Activated CD4-positive, alpha-beta T cell treated with anti-CD3 and anti-CD28 coated beads for 1 hour (primary cell): ENCODE results near the gene MEGF6.
"Not testable (repeated sequence)": the region's sequence is repeated elsewhere in the genome, so short reads cannot be mapped to it uniquely, and the experiment has no call there.

Source experiments
- DNase-seq: peaks from one replicate; pipeline ENCODE4 v3.0.0-alpha.2; 2020

Gene MEGF6

DNA sequence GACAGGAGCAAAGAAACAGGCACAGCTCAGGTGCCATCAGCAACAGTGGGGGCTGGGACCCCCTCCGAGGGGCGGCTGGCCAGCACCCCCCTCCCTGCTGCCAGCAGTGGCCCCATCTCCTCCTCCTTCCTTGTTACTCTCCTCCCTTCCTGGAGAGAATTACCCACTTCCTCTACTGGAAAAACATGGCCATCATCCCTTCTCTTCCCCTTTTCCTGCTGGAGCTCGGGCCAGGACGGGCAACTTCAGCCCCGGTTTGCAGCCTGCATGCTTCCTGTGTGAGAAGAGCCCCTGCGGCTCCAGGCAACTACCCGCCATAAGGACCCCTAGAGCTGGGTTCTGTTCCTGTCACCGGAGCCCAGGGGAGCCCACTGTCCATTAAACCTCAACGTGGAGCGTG is 17.6 kb downstream of the MEGF6 start:
- no peak for DNase-seq

DNA sequence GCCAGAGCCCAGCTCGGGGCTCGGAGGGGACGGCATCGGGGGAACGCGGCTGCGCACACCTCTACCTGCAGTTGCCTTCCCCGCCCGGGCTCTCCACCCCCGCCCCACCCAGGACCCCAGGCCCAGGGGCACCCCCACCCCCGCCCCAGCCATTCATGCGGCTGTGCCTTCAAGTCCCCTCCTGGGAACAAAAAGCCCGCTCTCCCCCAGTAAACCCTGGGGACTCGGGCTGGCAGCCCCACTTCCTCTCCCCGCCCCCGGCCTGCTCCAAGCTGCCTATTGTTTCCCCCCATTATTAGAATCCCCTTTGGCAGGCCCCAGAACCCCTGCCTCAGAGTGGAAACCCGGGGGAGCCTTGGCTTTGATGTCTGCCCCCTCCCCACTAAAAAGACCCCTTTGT is 18.0 kb downstream of the MEGF6 start:
- DNase-seq = no peak

DNA sequence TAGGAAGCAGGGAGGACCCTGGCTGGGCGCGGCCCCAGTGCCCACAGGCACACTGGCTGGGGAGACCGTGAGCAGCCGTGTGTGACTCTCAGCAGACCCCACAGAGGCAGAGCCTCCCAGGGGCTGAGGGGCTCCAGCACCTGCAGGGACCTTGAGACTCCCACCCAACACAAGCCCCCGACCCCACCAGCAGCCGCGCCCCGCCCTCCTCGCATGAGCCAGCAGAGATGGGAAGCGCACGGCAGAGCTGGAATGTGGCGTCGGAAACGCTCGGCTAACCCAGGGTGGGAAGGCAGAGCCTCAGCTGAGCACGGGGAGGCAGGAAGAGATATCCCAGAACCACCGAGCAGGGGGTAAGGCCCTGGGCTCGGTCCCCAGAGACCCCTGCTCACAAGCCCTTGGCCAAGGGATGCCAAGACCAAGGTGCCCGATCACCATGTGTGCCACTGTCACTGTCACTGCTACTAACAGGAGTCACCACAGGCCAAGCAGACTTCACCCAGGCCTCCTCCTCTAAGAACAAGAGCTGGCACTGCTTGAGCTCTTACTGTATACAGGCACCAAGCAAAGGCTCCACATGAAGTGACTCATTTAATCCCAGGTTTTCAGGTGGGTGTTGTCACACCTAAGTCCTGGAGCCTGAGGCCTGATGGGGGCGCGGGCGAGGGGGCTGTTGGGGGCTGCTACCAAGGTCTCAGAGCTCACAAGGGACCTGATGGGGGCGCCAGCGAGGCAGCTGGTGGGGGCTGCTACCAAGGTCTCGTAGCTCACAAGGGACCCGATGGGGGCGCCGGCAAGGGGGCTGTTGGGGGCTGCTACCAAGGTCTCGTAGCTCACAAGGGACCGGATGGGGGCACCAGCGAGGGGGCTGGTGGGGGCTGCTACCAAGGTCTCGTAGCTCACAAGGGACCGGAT is 20.1 kb downstream of the MEGF6 start:
- DNase-seq = no peak

DNA sequence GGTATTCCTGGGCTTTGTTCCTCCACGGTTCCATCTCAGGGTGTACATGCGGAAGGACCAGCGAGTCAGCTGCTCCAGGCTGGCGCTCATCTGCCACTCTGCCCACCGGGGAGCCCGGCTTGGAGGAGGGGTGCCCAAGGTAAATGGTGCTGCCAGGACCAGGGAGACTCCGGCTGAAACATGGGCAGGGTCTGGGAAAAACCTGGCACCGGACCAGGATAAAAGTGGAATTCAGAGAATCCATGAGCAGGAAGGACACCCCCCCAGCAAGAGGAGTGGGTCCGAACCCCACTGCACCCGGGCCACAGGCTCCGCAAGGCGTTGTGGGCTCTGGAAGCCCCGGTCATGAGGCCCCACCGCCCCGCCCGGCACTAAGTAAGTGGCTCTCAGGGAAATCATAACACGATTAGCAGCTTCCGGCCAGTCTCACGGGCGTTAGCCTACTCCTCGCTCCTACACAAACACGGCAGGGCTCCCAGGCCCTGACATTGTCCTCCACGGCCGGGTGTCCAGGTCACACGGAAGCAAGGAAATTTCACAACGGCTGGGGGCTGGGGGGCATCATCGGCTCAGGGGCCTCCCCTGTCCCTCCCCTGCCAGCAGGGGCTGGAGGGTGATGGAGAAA is 21.1 kb downstream of the MEGF6 start:
- no peak for DNase-seq

DNA sequence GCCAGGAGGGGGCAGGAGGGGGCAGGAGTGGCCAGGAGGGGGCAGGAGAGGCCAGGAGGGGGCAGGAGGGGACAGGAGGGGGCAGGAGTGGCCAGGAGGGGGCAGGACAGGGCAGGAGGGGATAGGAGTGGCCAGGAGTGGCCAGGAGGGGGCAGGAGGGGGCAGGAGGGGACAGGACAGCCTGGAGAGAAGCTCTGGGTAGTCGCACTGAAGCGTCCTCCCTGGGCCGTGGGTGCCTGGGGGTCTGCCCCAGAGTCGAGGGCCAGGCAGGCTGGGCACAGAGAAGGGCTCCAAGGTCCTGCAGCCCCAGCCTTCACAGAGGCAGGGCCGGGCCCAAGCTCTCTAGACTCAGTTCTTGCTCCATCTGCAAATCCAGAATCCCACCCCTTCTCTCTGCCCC is 22.9 kb downstream of the MEGF6 start:
- DNase-seq = no peak

DNA sequence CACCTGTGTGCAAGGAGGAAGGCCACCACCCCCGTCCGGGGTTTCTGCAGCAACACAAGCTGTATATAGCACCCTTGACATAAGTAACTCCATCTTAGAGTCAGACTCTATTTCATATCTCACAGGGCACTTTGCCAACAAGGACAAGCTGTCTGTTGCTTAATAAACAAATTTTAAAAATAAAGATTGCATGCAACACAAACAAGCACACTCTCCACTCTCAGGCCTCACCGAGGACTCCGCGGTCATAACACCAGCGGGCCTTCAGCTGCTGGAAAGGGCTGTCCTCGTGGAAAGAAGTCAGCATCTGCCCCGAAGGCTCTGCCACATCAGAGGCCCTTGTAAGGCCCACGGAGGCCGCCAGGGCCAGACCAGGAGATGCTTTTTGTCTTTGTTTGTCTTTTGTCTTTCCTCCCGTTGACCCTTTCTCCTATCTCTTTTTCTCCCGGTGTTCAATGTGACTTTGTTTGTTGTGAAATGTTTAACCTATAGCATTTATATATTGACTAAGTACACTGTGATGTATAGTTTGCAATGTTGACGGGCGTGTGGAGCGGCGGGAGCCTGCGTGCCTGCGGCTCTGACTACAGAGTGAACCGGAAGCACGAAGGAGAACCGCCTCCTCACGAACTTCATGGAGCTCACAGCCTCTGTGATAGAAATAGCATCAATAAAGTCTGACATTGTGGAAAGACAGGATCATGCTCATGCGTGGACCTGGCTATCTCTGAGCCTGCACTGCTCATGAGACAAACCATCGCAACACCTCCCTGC is 24.1 kb downstream of the MEGF6 start:
- no peak for DNase-seq

DNA sequence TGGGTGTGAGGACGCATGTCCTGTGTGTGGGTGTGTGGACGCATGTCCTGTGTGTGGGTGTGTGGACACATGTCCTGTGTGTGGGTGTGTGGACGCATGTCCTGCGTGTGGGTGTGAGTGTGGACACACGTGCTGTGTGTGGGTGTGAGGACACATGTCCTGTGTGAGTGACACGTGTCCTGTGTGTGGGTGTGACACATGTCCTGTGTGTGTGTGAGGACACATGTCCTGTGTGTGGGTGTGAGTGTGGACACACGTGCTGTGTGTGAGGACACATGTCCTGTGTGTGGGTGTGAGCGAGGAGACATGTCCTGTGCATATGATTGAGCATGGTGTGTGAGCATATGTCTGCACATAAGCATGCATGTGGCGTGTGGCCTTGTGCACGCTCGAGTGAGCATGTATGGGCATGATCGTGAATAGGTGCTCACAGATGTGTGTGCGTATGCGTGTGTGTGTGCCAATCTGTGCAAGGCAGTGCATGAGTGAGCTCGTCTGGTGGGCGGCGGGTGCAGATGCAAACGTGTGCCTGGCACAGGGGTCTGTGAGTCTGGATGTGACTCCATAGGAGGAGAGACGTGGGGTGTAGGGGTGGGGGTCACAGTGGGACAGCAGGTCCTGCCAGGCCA is 25.3 kb downstream of the MEGF6 start:
- no peak for DNase-seq

DNA sequence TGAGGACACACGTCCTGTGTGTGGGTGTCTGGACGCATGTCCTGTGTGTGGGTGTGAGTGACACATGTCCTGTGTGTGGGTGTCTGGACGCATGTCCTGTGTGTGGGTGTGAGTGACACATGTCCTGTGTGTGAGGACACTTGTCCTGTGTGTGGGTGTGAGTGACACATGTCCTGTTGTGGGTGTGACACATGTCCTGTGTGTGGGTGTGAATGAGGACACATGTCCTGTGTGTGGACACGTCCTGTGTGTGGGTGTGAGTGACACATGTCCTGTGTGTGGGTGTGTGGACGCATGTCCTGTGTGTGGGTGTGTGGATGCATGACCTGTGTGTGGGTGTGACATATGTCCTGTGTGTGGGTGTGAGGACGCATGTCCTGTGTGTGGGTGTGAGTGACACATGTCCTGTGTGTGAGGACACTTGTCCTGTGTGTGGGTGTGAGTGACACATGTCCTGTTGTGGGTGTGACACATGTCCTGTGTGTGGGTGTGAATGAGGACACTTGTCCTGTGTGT is 25.9 kb downstream of the MEGF6 start:
- DNase-seq = not testable (repeated sequence)

DNA sequence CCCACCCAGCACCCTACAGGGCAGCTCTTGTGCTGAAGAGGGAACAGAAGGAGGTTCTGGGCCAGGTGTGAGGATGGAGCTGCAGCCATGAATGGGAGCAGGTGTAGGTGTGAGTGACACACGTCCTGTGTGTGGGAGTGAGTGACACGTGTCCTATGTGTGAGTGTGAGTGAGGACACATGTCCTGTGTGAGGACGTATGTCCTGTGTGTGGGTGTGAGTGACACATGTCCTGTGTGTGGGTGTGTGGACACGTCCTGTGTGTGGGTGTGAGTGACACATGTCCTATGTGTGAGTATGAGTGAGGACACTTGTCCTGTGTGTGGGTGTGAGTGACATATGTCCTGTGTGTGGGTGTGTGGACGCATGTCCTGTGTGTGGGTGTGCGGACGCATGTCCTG is 26.4 kb downstream of the MEGF6 start:
- DNase-seq = no peak

DNA sequence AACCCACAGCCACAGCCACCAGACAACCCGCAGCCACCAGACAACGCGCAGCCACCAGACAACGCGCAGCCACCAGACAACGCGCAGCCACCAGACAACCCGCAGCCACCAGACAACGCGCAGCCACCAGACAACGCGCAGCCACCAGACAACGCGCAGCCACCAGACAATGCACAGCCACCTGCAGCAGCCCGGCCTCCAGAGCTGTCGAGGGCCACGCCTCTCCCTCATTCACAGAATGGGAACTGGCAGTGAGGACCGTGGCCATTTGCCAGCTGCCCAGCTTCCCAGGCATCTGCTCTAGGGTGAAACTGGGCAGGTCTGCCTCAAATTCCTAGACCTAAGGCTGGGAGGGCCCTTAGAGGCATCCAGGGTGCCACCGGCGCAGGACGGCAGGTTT is 27.6 kb downstream of the MEGF6 start:
- DNase-seq = not testable (repeated sequence)

DNA sequence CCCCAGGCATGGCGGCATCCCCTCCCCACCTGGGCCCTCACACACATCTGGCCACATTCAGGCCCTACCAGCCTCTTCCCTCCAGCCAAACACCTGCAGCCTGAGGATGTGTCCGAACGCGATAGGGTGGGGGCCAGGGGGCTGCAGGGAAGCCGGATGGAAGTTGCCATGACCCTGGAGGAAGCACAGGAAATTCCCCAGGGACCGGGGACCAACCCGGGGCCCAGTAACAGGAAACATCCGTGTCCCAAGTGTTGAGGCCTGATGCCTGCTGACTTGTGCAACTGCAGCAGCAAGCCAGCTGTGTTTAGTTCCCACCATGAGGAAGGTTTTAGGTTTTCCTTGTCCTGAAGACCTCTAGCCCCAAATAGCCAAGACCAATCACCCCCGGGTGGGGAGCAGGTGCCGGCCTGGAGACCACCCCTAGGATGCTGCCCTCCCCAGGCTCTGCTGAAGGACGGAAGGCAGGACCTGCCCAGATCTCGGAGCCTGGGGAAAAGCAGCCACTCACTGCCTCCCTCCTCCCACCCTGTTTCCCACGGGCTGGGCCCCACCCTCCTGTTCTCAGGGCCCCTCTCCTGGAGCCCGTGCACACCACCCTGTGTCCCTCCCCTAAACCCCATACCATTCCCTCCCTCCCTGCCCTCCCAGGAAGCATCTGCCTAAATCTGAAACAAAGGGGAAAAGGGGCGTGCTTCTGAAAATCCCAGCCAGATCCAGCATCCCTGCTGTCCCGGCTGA is 29.8 kb downstream of the MEGF6 start:
- DNase-seq = no peak

DNA sequence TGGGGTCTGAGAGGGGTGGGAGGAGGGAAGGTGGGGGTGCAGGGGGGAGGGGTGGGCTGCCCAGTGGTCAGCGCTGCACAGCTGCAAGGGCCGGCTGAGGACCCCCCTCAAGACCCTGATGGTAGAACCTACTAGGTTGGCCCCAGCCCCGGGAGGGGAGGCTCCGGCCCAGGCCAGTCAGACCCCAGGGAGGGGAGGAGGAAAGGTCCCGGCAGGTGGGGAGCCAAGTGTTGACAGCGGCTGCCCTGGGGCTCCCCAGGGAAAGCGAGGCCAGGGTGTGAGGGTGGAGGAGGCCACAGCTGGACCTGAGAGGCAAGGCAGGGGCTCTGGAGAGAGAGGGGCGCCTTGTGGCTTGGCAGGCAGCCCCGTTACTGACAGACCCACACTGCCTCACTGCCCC is 31.1 kb downstream of the MEGF6 start:
- DNase-seq = no peak

DNA sequence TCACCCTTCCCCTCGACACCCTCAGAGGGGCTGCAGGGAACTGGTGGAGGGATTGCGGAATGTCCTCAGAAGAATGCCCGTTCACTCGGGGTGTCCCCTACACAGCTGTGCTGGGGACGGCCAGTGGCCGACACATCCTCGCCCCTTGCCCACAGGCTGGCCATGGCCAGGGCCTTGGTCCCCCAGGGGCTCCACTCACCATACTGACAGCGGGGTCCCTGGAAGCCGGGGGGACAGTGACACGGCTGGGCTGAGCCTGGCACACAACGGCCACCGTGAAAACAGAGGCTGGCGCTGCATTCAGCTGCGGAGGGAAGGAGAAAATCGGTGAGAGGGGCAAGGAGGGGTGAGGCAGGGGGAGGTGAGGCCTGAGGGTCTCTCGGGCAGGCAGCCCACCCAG is 31.7 kb downstream of the MEGF6 start:
- DNase-seq = no peak

DNA sequence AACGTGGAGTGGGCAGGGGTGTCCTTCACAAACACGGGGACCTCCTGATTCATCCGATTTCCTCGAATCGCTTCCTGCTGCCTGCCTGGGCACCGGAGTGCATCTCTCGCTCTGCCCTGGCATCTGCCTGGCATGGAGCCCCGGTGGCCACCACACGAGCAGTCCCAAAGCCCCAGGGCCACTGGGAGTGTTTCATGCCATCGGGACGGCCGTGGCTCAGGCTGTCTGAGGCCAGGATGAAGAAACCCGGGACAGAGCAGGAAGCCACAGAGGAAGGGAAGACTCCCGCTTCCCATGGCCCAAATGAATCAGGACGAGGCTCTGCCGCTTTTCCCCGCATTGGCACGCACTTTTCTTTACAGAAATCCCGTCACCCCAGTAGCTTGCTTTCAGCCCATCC is 32.4 kb downstream of the MEGF6 start:
- no peak for DNase-seq

DNA sequence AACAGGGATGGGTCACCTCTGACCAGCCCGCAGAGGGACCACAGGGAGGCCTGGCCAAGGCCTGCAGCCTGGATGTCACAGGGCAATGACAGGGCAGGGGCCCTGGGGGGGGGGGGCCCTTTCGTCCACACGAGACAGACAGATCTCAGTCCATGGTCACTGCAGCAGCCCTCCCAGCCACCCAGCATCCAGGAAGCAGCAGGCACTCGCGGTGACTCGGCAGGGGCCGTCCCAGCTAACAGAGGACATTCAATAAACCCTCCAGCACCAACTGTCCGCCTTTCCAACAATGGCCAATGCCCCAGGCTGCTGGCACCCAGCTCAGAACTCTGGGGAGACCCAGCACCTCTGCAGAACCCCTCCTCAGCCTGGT is 32.9 kb downstream of the MEGF6 start:
- no peak for DNase-seq

DNA sequence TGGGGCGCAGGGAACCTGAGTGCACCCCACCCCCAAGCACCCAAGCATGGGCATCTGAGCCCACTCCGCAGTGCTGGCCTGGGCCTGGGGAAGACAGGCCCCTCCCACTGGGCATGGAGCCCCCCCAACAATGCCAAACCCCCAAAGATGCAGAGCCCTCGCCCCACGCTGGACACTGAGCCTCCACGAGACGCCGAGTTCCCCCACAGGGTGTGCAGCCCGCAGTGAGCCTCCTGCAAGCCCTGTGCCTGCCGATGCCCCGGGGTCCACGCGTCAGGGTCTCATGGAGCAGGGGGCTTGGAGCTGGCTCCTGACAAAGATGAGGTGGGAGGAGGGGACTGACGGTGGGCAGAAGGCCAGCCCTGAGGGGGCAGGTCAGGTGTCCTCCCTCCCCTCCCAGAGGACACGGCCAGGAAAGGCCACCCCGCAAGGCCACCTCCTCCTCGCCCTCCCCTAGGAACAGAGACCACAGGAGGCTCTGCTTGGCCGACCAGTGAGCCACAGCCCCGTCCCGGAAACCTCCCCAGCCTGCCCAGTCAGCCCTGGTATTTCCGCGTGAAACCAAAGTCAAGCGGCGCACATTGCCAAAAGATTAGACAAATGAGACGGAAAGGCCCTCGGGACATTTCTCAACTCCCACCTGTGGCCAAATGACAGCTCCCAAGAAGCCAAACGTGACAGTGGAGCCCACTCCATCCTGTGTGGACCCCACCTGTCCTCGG is 33.4 kb downstream of the MEGF6 start:
- no peak for DNase-seq

DNA sequence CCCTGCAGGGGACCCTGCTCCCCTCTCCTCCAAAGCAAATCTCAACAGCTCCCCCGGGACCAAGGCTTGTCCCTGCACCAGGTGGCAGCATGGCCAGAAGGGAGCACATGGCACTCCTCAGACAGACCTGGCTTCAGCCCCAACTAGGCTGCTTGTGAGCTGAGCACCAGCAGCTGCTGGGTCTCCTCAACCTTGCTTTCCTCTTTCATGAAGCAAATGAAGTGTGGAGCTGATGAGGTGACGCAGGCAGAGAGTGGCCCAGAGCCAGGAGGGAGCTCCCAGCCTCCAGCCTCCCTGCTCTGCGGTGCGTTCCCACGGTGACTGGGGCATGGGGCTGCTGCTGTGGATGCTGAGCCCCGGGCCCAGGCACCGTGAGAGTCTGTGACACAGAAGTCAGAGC is 34.0 kb downstream of the MEGF6 start:
- no peak for DNase-seq

DNA sequence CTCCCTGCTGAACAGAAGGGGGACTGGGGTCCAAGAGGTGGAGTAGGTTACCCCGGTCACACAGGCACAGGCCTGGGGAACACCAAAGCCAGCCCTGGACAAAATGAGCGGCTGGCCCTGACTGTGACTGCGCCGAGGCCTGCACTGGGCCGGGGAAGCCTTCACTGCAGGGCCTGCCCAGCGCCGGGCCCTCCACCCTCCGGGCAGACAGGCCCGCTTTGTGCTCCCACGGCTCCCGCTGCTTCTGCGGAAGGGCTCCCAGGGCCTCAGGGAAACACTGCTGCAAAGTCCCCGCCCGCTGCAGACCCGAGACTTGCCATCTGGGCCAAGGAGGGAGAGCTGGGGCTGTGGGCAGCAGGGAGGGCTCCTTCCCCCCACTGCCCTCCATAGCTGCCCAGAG is 35.3 kb downstream of the MEGF6 start:
- DNase-seq = no peak

DNA sequence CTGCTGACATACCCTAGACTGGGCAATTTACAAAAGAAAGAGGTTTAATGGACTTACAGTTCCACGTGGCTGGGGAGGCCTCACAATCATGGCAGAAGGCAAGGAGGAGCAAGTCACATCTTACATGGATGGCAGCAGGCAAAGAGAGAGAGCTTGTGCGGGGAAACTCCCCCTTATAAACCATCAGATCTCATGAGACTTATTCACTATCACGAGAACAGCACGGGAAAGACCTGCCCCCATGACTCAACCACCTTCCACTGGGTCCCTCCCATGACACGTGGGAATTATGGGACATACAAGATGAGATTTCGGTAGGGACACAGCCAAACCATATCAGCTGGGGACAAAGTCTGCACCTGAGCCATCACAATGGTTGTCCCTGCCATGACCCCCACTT is 35.8 kb downstream of the MEGF6 start:
- not testable (repeated sequence) for DNase-seq

DNA sequence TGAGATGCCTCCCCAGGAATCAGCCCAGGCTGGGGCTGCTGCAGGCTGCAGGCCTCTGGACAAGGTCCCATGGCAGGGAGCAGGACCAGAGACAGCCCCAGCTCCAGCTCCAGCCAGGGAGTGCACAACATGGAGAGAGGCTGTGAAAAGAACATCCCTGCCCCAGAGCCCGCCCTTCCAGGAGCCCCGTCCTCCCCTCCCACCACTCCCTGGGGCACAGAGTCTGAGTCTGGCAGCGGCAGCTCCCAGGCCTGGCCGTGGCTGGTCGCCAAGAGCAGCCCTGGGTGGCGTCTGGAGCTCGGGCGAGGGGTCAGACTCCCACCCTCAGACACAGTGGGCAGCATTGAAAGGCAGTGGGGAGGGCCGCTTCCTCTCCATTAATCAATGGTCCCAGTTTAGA is 37.8 kb downstream of the MEGF6 start:
- no peak for DNase-seq

DNA sequence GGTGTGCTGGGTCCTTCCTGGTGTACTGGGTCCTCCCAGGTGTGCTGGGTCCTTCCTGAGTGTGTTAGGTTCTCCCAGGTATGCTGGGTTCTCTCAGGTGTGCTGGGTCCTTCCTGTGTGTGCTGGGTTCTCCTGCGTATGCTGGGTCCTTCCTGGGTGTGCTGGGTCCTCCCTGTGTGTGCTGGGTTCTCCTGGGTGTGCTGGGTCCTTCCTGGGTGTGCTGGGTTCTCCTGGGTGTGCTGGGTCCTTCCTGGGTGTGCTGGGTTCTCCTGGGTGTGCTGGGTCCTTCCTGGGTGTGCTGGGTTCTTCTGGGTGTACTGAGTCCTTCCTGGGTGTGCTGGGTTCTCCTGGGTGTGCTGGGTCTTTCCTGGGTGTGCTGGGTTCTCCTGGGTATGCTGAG is 38.7 kb downstream of the MEGF6 start:
- not testable (repeated sequence) for DNase-seq

DNA sequence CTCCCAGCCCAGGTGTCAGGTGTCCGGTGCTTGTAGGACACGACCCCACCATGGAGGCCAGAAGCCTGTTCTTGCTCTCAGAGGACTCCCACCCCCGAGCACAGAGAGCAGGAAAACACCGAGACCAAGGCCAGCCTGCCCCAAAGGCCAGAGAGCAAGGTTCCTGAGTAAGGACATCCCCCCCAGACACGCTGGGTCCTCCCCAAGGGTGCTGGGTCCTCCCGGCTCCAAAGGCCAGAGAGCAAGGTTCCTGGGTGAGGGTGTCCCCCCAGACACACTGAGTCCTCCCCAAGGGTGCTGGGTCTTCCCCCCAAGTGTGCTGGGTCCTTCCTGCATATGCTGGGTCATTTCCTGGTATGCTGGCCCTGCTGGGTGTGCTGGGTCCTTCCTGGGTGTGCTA is 40.0 kb downstream of the MEGF6 start:
- no peak for DNase-seq
